Central memory CD4-positive, alpha-beta T cell (primary cell): ENCODE results near the gene DEF6.

Experiments
- DNase-seq: peaks from one replicate; pipeline ENCODE4 v3.0.0; 2022
- total RNA-seq, 3 experiments: gene quantifications; one replicate each; lab custom pipeline; 2026; lab: John Stamatoyannopoulos, UW

Gene DEF6
- 90.2 to 352 (median 321) reads per million in 3 experiments for total RNA-seq

DNA sequence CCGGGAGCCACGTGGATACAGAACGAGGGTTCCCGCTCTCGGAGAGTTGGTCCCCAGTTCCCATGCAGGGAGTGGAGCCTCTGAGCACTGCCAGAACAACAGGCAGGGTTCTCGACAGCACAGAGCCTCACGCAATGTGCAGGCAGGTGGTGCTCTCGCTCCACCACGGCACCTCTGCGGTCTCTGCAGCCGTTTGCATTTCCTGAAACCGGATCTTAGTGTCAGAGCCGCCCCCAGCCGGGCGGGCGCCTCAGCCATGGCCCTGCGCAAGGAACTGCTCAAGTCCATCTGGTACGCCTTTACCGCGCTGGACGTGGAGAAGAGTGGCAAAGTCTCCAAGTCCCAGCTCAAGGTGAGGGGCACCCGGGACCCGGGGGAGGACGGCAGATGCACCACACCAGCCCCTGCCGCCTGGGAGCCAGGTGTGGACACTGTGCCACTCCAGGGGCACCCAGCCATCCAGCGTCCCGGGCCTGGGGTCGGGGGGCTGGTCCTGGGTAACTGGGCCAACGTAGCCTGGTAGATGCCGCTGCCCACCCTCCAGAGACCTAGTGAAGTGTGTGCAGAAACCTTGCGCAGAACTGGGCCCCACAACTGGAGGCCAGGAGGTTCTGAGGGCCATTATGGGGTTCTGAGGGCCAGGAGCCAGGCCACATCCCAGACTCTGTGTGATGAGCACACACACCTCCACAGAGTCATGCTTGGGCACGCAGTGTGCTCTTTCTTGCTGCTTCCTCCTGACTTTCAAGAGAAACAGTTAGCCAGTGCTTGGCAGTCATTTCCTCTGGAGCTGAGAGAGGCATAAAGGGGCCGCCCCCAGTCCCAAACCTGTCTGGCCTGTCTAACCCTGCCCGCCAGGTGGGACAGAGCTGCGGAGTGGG is at the start of gene DEF6:
DEF6 (plus strand) TSS at position 218 of the 881 bp plus-strand sequence; CDS start at position 257, 39 bp downstream.
- DNase-seq = peak; percentile 84

GRCh38 chr6:35248300-35248699 is 49.3 kb upstream of the DEF6 start:
- no peak for DNase-seq

DNA sequence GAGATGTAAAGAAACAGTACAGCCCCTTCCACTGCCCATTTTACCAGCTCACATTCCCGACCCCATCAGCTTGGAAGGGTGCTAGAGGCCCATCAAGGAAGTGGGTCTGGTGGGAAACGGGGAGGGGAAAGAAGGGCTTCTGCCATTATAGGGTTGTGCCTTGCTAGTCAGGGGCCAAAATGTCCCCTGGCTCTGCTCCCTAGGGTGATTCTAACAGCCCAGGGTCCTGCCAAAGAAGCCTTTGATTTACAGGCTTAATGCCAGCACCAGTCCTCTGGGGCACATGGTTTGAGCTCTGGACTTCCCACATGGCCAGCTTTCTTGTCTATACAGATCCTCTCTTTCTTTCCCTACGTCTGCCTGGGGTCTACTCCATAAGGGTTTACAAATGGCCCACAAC is 48.7 kb upstream of the DEF6 start:
- DNase-seq = no peak

- DNase-seq = no peak
These were observed 45.7 kb upstream of the DEF6 start for GRCh38 chr6:35251949-35252348.

DNA sequence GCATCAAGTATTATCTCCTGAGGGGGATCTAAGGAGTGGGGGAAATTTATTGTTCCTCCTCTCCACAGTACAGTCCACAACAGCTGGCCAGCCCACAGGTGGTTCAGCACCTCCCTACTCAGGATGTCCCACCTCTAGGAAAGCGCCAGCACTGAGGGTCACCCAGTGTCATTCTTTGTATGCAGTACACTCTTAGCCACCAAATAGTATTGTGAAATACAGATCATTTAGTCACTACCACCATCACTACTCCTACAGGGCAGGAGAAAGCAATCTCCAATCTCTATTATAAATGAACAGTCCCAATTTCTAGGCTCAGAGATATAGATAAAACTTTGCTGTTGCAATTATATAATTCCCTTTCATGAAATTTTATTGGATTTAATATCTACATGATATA is 44.4 kb upstream of the DEF6 start:
- DNase-seq = no peak

GRCh38 chr6:35258336-35258735 is 39.3 kb upstream of the DEF6 start:
- no peak for DNase-seq

- no peak for DNase-seq
These were observed 38.8 kb upstream of the DEF6 start for GRCh38 chr6:35258858-35259193.

DNA sequence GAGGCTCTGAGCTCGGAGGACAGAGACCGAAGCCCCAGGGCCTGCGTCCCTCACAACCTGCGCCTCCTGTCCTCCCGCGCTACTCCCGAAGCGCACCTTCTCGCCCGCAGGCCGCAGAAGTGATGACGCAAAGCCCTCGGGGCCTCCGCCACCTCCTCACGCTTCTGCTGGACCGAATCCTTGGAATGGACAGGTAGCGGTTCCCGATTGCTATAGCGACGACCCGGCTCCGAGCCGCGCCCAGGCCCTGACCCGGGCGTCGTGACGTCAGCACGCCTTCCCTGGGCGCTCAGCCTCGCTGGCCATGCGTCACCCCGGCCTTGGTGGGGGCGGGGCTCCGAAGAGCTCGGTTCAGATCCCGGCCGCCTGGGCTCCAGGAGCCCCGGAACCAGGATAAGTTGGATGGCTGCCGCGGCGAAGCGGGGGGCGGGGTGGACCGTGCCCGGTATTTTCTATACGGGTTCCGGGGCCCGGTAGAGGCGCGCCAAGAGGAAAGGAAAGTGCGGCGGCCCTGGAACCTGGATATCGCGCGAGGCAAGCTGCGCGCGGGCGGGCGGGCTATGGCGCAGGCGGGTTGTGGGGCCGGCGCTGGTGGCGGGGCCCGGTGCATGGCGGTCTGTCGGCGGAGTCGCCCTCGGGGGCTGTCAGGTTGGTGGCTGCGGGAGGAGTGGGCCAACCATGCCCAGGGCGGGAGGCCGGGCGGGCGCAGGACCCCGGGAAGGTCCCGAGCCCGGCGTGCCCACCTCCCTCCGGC is 38.2 kb upstream of the DEF6 start, which contains the start of gene ZNF76:
ZNF76 (plus strand) TSS at position 542 of the 754 bp plus-strand sequence. CDS start 21,417 bp downstream, outside the sequence.
- DNase-seq = peak; percentile 94

GRCh38 chr6:35259948-35260590 is 37.5 kb upstream of the DEF6 start:
- DNase-seq = peak; percentile 80

DNA sequence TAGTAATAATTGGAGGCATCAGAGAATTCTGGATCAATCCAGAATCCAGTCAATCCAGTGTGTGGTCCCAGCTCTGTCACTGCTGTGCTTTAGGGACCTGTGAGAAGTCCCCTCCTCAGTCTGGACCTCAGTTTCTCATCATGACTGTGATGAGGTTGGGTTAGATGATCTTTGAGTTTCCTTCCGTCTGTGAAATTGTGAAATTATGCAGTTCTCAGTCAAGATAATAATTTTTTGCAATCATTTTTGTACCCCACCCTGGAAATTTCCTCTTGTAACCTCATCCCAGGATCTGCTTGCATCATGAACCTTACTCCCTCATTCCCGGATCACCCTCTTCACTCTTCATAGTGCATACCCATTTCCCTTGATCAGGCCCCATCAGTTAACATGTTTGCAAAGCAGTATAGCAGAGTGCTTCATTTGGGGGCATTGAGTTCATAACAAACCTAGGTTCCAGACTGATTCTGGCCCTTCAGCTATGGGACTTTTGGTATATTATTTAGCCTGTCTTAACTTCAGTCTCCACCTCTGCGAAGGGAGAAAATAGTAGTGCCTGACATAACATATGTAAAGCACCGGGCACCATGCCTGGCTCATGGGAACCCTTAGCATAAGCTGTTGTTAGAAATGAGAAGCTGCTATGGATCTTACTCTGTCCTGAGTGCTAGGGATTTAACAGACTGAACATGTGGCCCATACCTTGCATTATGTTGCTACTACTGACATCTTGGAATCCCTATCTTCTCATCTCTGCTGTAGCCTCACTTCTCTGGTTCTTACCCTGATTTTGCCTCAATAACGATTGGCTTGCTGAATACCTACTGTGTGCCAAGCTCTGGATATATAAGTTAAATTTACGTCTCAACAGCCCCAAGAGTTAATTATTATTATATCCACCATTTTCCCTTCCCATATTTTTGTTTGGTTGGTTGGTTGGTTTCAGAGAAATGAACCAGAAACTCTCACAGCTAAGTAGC is 36.7 kb upstream of the DEF6 start:
- DNase-seq = no peak

DNA sequence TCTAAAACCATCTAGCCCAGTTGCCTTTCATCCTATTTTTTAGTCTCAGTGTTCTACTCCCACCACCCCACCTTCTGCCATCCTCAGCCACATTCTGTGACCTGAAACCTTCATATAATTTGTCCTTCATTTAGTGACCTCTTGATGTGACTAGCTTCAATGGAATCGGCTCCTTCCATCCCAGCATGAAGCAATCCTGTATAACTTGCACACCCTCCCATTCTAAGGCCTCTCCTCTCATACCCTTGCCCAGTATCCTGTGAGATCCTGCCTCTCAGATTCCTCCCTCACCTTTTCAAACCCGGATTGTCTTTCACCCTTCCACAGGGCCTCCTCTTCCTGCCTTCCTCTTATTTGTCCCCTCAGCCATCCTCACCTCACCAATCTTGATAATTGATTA is 35.0 kb upstream of the DEF6 start:
- no peak for DNase-seq

GRCh38 chr6:35264550-35265274 is 32.9 kb upstream of the DEF6 start:
- no peak for DNase-seq

- DNase-seq = no peak
These were observed 32.1 kb upstream of the DEF6 start for GRCh38 chr6:35265523-35265922.

GRCh38 chr6:35267446-35267845 is 30.2 kb upstream of the DEF6 start:
- DNase-seq = no peak

GRCh38 chr6:35267897-35268296 is 29.7 kb upstream of the DEF6 start:
- DNase-seq = no peak

DNA sequence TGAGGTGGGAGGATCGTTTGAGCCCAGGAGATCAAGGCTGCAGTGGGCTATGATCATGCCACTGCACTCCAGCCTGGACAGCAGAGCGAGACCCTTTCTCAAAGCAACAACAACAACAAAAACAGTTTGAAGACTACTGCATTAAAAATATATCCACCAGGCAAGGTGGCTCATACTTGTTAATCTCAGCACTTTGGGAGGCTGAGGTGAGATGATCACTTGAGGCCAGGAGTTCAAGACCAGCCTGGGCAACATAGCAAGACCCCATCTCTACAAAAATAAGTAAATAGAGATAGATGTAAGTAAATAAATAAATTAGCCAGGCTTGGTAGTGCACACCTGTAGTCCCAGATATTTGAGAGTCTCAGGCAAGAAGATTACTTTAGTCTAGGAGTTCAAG is 25.6 kb upstream of the DEF6 start:
- no peak for DNase-seq

GRCh38 chr6:35273822-35274559 is 23.6 kb upstream of the DEF6 start:
- DNase-seq = no peak

GRCh38 chr6:35275744-35276260 is 21.8 kb upstream of the DEF6 start:
- no peak for DNase-seq

- no peak for DNase-seq
These were observed 18.9 kb upstream of the DEF6 start for GRCh38 chr6:35278708-35279107.

DNA sequence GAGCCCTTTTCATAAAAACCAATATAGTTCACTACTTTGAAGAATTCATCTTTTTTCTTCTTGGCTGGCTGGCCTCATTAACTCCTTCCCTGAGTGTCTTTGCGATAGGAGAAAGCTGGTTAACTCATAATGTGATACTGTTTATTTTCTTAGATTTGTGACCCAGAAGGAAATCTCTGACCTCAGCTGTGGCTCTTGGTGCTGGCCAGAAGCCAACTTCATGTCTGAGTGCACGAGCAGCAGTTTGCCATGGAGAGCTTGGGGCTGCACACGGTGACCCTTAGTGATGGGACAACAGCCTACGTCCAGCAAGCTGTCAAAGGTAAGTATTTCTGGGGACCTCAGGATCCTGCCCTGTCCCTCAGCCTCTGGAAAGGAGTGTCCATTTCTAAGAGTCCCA is 16.7 kb upstream of the DEF6 start:
- DNase-seq = no peak
